ENCODE results near the gene DLL4. TPM values are rescaled to one million over a fixed set of nuclear protein-coding genes. Genes with fewer than 3 reads are reported as not detected.

The DLL4 gene
- total RNA-seq, 2 experiments from 2014 or later = 0.11 to 0.14 TPM

- Histone ChIP-seq H3K36me3 (ENCODE audit: insufficient read depth, low read length) (no peaks in the 10 kb centered on the region), H3K4me1 (ENCODE audit: insufficient read depth, low read length) (peaks cover 52% of the 10 kb centered on the region), H3K27me3 (ENCODE audit: control insufficient read depth in 1 of 2, insufficient read depth in 2 of 2, low read length in 2 of 2) (peaks cover 49 to 54% of the 10 kb centered on the region in 2 experiments), H3K4me3 (ENCODE audit: low read length) (no peak overlapping the region), H3K9me3 (ENCODE audit: control insufficient read depth in 1 of 2, insufficient read depth in 1 of 2, low read length in 2 of 2) (peaks cover 0 to 29% of the 10 kb centered on the region in 2 experiments), H3K27ac (ENCODE audit: low read depth in 1 of 2, low read length in 2 of 2) (no peak overlapping the region)
- Mint-ChIP-seq H3K36me3 (ENCODE audit: low read depth) (no peaks in the 10 kb centered on the region), H3K9me3 (no peaks in the 10 kb centered on the region), H3K27ac (no peak overlapping the region), H3K27me3 (peaks cover 57% of the 10 kb centered on the region), H3K4me3 (peak overlapping the region; percentile 72), H3K4me1 (ENCODE audit: low read depth) (peaks cover 39% of the 10 kb centered on the region)
- POLR2A ChIA-PET = interaction anchor here (1.3 kb wide), 1 partner anchor 16 kb away, joined by 3 read pairs; no protein-coding TSS in a partner anchor
- DNase-seq = no peak
- no peak for ATAC-seq (ENCODE audit: poor library complexity)
- CTCF ChIA-PET = interaction anchor here (1.3 to 2.0 kb wide), 3 partner anchors 16 to 31 kb away, joined by 4 to 7 read pairs (median 5); partner anchors contain the start of gene VPS18
- no peak for TF ChIP-seq CTCF (IDR thresholded peaks at IDR 0.05)
- intact Hi-C loops (cut with DNase I, micrococcal nuclease) = no loop called here
These were observed 3.7 kb upstream of the DLL4 start for GRCh38 chr15:40925495-40925862.

DNA sequence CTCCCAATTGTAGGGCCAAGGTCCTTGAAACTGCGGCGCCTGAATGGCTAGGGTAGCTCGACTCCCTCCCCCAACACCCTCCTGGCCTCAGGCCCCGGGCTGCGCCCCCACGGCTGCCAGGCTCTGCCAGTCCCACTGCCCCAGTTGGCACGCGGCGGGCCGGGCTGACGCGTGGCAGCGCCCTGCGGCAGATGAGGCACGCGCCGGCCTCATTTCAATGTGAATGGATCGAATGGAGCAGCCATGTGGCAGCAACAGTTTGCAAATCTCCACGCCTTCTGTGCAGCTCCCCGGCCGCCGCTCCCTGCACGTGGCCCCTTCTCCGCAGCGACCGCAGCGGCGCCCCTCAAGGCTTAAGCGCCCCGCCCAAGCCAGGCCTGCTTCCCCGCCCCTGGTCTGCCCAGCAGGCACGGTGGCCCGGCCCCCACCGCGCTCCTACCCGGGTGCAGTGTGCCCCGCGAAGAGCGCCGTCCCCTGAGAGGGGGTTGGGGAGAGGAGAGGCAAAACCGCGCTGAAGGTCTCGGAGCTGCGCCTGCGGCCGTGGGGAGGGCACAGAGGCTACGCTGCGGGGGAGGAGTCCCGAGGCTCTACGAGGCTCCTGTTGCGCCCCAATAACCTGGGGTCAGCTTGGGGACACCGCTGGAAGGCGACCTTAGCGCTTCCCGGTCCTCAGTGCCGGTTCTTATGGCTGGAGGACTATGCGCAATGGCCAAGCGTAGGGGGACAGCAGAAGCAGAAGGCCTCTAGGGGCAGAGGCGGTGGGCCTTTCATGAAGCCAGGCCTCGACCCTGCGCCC lies 3.1 kb upstream of the DLL4 start:
- ATAC-seq (ENCODE audit: poor library complexity) (peak; percentile 18), DNase-seq (peak in 1 of 14 experiments; percentile 39)
- TF ChIP-seq CTCF (IDR thresholded peaks at IDR 0.05) = no peak
- H3K9me3 ChIP-seq (ENCODE audit: control insufficient read depth in 1 of 2, insufficient read depth in 1 of 2, low read length in 2 of 2) = peaks cover 0 to 33% of the 10 kb centered on the region in 2 experiments
- Mint-ChIP-seq H3K27ac (no peak overlapping the region), H3K4me3 (peak overlapping the region; percentile 38), H3K27me3 (peaks cover 63% of the 10 kb centered on the region), H3K4me1 (ENCODE audit: low read depth) (peaks cover 45% of the 10 kb centered on the region), H3K9me3 (no peaks in the 10 kb centered on the region), H3K36me3 (ENCODE audit: low read depth) (no peaks in the 10 kb centered on the region)
- ChIA-PET POLR2A (interaction anchor here (1.3 kb wide), 1 partner anchor 16 kb away, joined by 3 read pairs; no protein-coding TSS in a partner anchor), CTCF (interaction anchor here (1.3 to 2.0 kb wide), 3 partner anchors 15 to 32 kb away, joined by 4 to 7 read pairs (median 5); partner anchors contain the start of gene VPS18)
- peaks cover 58% of the 10 kb centered on the region for H3K4me1 ChIP-seq (ENCODE audit: insufficient read depth, low read length)
- intact Hi-C loops (cut with DNase I, micrococcal nuclease) = no loop called here
- H3K4me3 ChIP-seq (ENCODE audit: low read length) = peak overlapping the region; percentile 33
- H3K27ac ChIP-seq (ENCODE audit: low read depth in 1 of 2, low read length in 2 of 2) = no peak overlapping the region
- peaks cover 55 to 59% of the 10 kb centered on the region in 2 experiments for H3K27me3 ChIP-seq (ENCODE audit: control insufficient read depth in 1 of 2, insufficient read depth in 2 of 2, low read length in 2 of 2)
- no peaks in the 10 kb centered on the region for H3K36me3 ChIP-seq (ENCODE audit: insufficient read depth, low read length)

GRCh38 chr15:40926659-40927494 lies 2.3 kb upstream of the DLL4 start:
- Histone ChIP-seq H3K9me3 (ENCODE audit: control insufficient read depth in 1 of 2, insufficient read depth in 1 of 2, low read length in 2 of 2) (peaks cover 0 to 36% of the 10 kb centered on the region in 2 experiments), H3K4me1 (ENCODE audit: insufficient read depth, low read length) (peaks cover 61% of the 10 kb centered on the region), H3K27me3 (ENCODE audit: control insufficient read depth in 1 of 2, insufficient read depth in 2 of 2, low read length in 2 of 2) (peaks cover 63 to 67% of the 10 kb centered on the region in 2 experiments), H3K27ac (ENCODE audit: low read depth in 1 of 2, low read length in 2 of 2) (no peak overlapping the region), H3K4me3 (ENCODE audit: low read length) (peak overlapping the region; percentile 33), H3K36me3 (ENCODE audit: insufficient read depth, low read length) (no peaks in the 10 kb centered on the region)
- ChIA-PET CTCF (interaction anchor here (1.0 to 4.8 kb wide), 4 partner anchors 14 to 68 kb away, joined by 3 to 43 read pairs (median 6); partner anchors contain the start of gene CHAC1), POLR2A (interaction anchor here (3.8 to 5.9 kb wide), 2 partner anchors 15 to 20 kb away, joined by 23 to 49 read pairs; no protein-coding TSS in a partner anchor)
- Mint-ChIP-seq H3K4me1 (ENCODE audit: low read depth) (peaks cover 53% of the 10 kb centered on the region), H3K27me3 (peaks cover 71% of the 10 kb centered on the region), H3K4me3 (peak overlapping the region; percentile 38), H3K36me3 (ENCODE audit: low read depth) (no peaks in the 10 kb centered on the region), H3K27ac (no peak overlapping the region), H3K9me3 (no peaks in the 10 kb centered on the region)
- ATAC-seq (ENCODE audit: poor library complexity) (no peak), DNase-seq (no peak)
- intact Hi-C loops (cut with DNase I, micrococcal nuclease) = no loop called here
- TF ChIP-seq CTCF (IDR thresholded peaks at IDR 0.05) = no peak

Data from CD4-positive, alpha-beta T cell (primary cell).